Lung (tissue), 12 donors: ENCODE measurements around the gene ALCAM. TPM values are rescaled to one million over a fixed set of nuclear protein-coding genes. Genes with fewer than 3 reads are reported as not detected.

ENCODE experiments used
- ATAC-seq: fragments of 200-7000 bp; cut with Tn5 transposase; one replicate; pipeline ENCODE4 v1.9.1; 2020; ENCODE audit warnings: moderate number of reproducible peaks; ENCODE audit not compliant: insufficient read depth, low FRiP score
- DNase-seq, 3 donors: peaks; one replicate each; pipeline ENCODE4 v3.0.0-alpha.2; 2013 to 2017
- H3K27ac ChIP-seq, 2 donors: one replicate each; pipeline ENCODE4 v1.5.1; 2013; ENCODE audit warnings: mild to moderate bottlenecking in 2 of 2, moderate library complexity in 2 of 2, control low read depth in 1 of 2, inconsistent platforms in 1 of 2, low read depth in 1 of 2, low read length in 1 of 2
- H3K27me3 ChIP-seq, 3 donors: one replicate each; pipeline ENCODE4 v1.5.1; 2013; ENCODE audit warnings: low read length in 2 of 3; ENCODE audit not compliant: control insufficient read depth in 3 of 3, insufficient read depth in 3 of 3
- H3K36me3 ChIP-seq, 4 donors: one replicate each; pipeline ENCODE4 v1.5.1; 2013; ENCODE audit warnings: low read length in 4 of 4, mild to moderate bottlenecking in 1 of 4, moderate library complexity in 1 of 4; ENCODE audit not compliant: control insufficient read depth in 4 of 4, insufficient read depth in 4 of 4
- H3K4me1 ChIP-seq, 5 donors: one replicate each; pipeline ENCODE4 v1.5.1; 2013; ENCODE audit warnings: low read length in 5 of 5, mild to moderate bottlenecking in 2 of 5, moderate library complexity in 1 of 5; ENCODE audit not compliant: control insufficient read depth in 5 of 5, insufficient read depth in 5 of 5
- H3K4me3 ChIP-seq: one replicate; pipeline ENCODE4 v1.5.1; 2013; ENCODE audit warnings: mild to moderate bottlenecking, control low read depth, moderate library complexity
- H3K9ac ChIP-seq, 2 donors: one replicate each; pipeline ENCODE4 v1.5.1; 2013; ENCODE audit warnings: low read length in 2 of 2, control low read depth in 1 of 2; ENCODE audit not compliant: insufficient read depth in 1 of 2
- H3K9me3 ChIP-seq, 4 donors: one replicate each; pipeline ENCODE4 v1.5.1; 2013; ENCODE audit warnings: low read length in 3 of 4, mild to moderate bottlenecking in 1 of 4, moderate library complexity in 1 of 4; ENCODE audit not compliant: control insufficient read depth in 4 of 4, insufficient read depth in 3 of 4
- WGBS, 2 donors: extraction: QIAGEN DNeasy Blood & Tissue Kit; methylation state at CpG; one replicate each; pipeline ENCODE4 v1.1.7; 2013; 5-methylcytosine and 5-hydroxymethylcytosine counted together
- polyA plus RNA-seq, 2 donors: library from polyadenylated mRNA; stranded (reverse); fragments of 200-250 nt; gene quantifications; one replicate each; pipeline ENCODE4 v1.2.1, GENCODE V29; 2013
- total RNA-seq, 2 donors: library from RNA; depleted of rRNA in 1 of 2; stranded (reverse); fragments of >200 nt in 1 of 2; gene quantifications; one replicate each; pipeline ENCODE4 v1.2.1, GENCODE V29; 2014 to 2021
- TF ChIP-seq, protein P1 (sequence below): IDR thresholded peaks from 2 replicates; pipeline ENCODE4 v1.5.1; 2012; ENCODE audit warnings: mild to moderate bottlenecking; ENCODE audit errors: control extremely low read depth, extremely low read depth
- donor health status: control.
- donor health status: control.
- donor health status: Bipolar disorder and iron deficiency.
- donor health status: healthy.
- donor health status: DM: yes; HTN: yes; CAD: no.

The ALCAM gene
- total and polyA plus RNA-seq, 4 donors: 55.9 to 252 (median 109) TPM

- Histone ChIP-seq H3K36me3 (no peaks in the 10 kb centered on the region), H3K9ac (no peak overlapping the region), H3K27ac (no peak overlapping the region), H3K27me3 (no peaks in the 10 kb centered on the region), H3K9me3 (no peaks in the 10 kb centered on the region), H3K4me1 (peaks cover 0 to 7% (median 3%) of the 10 kb centered on the region in 5 donors), H3K4me3 (no peak overlapping the region)
- TF ChIP-seq, protein P1, sequence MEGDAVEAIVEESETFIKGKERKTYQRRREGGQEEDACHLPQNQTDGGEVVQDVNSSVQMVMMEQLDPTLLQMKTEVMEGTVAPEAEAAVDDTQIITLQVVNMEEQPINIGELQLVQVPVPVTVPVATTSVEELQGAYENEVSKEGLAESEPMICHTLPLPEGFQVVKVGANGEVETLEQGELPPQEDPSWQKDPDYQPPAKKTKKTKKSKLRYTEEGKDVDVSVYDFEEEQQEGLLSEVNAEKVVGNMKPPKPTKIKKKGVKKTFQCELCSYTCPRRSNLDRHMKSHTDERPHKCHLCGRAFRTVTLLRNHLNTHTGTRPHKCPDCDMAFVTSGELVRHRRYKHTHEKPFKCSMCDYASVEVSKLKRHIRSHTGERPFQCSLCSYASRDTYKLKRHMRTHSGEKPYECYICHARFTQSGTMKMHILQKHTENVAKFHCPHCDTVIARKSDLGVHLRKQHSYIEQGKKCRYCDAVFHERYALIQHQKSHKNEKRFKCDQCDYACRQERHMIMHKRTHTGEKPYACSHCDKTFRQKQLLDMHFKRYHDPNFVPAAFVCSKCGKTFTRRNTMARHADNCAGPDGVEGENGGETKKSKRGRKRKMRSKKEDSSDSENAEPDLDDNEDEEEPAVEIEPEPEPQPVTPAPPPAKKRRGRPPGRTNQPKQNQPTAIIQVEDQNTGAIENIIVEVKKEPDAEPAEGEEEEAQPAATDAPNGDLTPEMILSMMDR: no peak
- 86 to 96% methylated on average over 1 of the region's 1 CpG for WGBS, 2 donors
- DNase-seq: no peak
- no peak for ATAC-seq
Measured at GRCh38 chr3:105513042-105513441, 146.3 kb downstream of the ALCAM start.

DNA sequence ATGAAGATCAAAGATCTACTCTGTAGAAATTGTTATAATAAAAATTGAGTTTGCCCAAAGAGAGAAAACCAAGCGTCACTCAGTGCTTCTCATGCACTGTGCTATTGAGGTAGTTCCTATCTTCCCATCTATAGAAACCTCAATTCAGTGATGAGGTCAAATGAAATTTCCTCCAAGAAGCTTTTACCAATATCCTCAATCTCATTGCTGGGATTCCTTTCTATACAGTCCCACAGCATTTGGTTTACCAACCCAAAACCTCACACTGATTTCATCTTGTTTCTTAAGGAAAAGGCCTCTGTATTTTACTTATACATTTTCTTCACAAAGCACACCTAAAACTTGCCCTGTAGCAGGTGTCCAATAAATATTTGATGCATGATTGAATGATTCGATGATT, 147.2 kb downstream of the ALCAM start:
- Histone ChIP-seq H3K36me3 (no peaks in the 10 kb centered on the region), H3K9me3 (no peaks in the 10 kb centered on the region), H3K4me3 (no peak overlapping the region), H3K4me1 (peaks cover 0 to 7% (median 3%) of the 10 kb centered on the region in 5 donors), H3K9ac (no peak overlapping the region), H3K27ac (no peak overlapping the region), H3K27me3 (no peaks in the 10 kb centered on the region)
- TF ChIP-seq, protein P1: no peak
- 95 to 97% methylated on average over 2 of the region's 2 CpGs for WGBS, 2 donors
- ATAC-seq (no peak), DNase-seq (no peak)

- no peaks in the 10 kb centered on the region for H3K36me3 ChIP-seq
- no peak overlapping the region for H3K4me3 ChIP-seq
- H3K9ac ChIP-seq: no peak overlapping the region
- H3K27me3 ChIP-seq: no peaks in the 10 kb centered on the region
- DNase-seq (no peak), ATAC-seq (no peak)
- H3K9me3 ChIP-seq: no peaks in the 10 kb centered on the region
- WGBS, 2 donors: 91 to 94% methylated on average over 2 of the region's 2 CpGs
- TF ChIP-seq, protein P1: no peak
- H3K27ac ChIP-seq: no peak overlapping the region
- H3K4me1 ChIP-seq: peaks cover 0 to 7% (median 3%) of the 10 kb centered on the region in 5 donors
Measured at GRCh38 chr3:105515372-105515771, 148.7 kb downstream of the ALCAM start.

DNA sequence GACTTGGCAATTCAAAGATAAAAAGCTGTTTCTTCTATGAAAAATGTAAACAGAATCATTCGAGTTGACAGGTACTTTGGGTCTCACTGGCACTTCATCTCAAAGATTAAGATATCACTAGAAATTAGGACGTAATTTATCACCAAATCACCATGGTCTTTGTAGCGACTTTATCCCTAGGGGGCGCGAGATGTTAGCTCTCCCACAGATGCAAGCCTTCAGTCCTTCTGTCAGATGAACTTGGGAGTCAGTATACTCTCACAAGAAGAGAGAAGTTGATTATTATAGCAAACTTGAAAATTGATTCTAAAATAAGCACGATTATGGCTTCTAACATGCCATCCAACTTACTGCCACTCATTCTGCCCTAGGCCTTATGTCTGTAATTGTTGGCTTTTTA, 150.3 kb downstream of the ALCAM start:
- TF ChIP-seq, protein P1: no peak
- Histone ChIP-seq H3K27ac (no peak overlapping the region), H3K4me3 (no peak overlapping the region), H3K36me3 (no peaks in the 10 kb centered on the region), H3K9ac (no peak overlapping the region), H3K9me3 (no peaks in the 10 kb centered on the region), H3K4me1 (peaks cover 0 to 7% (median 3%) of the 10 kb centered on the region in 5 donors), H3K27me3 (no peaks in the 10 kb centered on the region)
- ATAC-seq (no peak), DNase-seq (peak; percentile 18 to 80 (median 70))
- 59 to 69% methylated on average over 6 of the region's 6 CpGs for WGBS, 2 donors
